Fibroblast of pulmonary artery (primary cell): ENCODE data around the gene BABAM2.
A peak's percentile ranks its signal among the peaks of the same experiment; 100 is the strongest.
"Not testable (repeated sequence)": the region's sequence is repeated elsewhere in the genome, so short reads cannot be mapped to it uniquely, and the experiment has no call there.

Experiments
- DNase-seq: peaks from one replicate; pipeline ENCODE4 v3.0.0-alpha.2; 2010; ENCODE audit warnings: low read depth
- H3K4me3 ChIP-seq: replicated peaks from 2 replicates; pipeline ENCODE4 v1.5.1; 2011; ENCODE audit warnings: low read depth, mild to moderate bottlenecking, control low read depth, low read length, moderate library complexity
- TF ChIP-seq, protein P1 (sequence below): IDR thresholded peaks from 2 replicates; pipeline ENCODE4 v1.5.1; 2011; ENCODE audit warnings: mild to moderate bottlenecking, control low read depth, low read length, inconsistent platforms; ENCODE audit errors: missing control alignments

Gene BABAM2

DNA sequence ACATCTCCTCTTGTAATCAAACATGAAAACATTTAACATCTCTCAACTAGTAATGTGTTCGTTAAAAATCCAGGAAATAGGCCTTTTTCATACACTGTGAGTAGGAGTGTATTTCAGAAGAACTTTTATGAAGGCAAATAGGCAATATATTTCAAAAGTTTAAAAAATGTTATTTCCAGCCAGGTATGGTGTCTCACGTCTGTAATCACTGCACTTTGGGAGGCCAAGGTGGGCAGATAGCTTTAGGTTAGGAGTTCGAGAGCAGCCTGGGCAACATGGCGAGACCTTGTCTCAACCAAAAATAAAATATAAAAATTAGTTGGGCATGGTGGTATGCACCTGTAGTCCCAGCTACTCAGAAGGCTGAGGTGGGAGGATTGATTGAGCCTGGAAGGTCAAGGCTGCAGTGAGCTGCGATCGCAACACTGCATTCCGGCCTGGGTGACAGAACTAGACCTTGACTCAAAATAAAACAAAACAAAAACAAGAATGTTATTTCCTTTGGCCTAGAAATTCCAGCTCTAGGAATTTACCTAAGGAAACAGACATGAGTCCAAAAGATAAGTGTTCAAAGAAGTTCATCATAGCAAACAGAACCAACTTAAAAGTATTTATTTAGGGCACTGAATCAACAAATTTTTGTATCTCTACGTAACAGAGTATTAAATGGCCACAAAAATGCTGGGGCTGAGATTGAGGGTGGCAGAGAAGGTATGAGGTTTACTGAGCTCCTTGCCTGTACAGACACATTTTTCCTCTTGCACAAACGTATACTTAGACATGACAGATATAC is 15.2 kb upstream of the BABAM2 start:
- DNase-seq, result no peak
- TF ChIP-seq, protein P1, sequence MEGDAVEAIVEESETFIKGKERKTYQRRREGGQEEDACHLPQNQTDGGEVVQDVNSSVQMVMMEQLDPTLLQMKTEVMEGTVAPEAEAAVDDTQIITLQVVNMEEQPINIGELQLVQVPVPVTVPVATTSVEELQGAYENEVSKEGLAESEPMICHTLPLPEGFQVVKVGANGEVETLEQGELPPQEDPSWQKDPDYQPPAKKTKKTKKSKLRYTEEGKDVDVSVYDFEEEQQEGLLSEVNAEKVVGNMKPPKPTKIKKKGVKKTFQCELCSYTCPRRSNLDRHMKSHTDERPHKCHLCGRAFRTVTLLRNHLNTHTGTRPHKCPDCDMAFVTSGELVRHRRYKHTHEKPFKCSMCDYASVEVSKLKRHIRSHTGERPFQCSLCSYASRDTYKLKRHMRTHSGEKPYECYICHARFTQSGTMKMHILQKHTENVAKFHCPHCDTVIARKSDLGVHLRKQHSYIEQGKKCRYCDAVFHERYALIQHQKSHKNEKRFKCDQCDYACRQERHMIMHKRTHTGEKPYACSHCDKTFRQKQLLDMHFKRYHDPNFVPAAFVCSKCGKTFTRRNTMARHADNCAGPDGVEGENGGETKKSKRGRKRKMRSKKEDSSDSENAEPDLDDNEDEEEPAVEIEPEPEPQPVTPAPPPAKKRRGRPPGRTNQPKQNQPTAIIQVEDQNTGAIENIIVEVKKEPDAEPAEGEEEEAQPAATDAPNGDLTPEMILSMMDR, result no peak
- H3K4me3 ChIP-seq, result no peak overlapping the region

- no peak for DNase-seq
- TF ChIP-seq, protein P1, result no peak
Observed at GRCh38 chr2:27878825-27879224, 11.7 kb upstream of the BABAM2 start.

DNA sequence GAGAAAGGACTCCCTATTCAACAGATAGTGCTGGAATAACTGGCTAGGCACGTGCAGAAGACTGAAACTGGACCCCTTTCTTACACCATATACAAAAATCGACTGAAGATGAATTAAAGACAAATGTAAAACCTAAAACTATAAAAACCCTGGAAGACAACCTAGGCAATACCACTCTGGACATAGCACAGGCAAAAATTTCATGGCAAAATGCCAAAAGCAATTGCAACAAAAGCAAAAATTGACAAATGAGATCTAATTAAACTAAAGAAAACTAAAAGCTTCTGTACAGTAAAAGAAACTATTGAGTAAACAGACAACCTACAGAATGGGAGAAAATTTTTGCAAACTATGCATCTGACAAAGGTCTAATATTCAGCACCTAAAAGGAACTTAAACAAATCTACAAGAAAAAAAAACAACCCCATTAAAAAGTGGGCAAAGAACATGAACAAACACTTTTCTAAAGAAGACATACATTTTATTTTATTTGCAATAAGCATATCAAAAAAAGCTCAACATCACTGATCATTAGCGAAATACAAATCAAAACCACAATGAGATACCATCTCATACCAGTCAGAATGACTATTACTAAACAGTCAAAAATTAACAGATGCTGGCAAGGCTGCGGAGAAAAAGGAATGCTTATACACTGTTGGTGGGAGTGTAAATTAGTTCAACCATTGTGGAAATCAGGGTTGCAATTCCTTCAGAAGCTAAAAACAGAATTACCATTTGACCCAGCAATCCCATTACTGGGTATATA is 8.5 kb upstream of the BABAM2 start:
- not testable (repeated sequence) for H3K4me3 ChIP-seq, DNase-seq

More at GRCh38 chr2:27878825-27879224, 11.7 kb upstream of the BABAM2 start:
- H3K4me3 ChIP-seq, result no peak overlapping the region

GRCh38 chr2:27882584-27882922 is 8.0 kb upstream of the BABAM2 start:
- not testable (repeated sequence) for H3K4me3 ChIP-seq, DNase-seq

DNA sequence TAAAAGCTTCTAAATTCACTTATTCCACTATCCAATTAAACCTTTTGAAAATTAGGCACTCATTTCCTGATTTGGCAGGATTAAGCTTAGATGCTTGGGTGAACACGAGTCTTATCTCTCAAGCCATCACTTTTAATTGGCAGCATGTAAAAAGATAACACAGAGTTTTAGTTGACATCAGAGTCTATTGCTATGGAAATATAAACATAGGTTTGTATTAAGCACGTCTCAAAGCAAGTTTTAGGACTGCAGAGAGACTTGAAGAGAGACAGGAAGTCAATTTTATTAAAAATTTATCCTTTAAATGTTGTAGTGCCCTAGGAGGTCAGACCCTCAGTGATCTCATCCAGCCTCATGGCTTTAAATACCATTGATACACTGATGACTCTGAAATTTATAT is 5.9 kb upstream of the BABAM2 start:
- no peak for DNase-seq
- no peak overlapping the region for H3K4me3 ChIP-seq
- TF ChIP-seq, protein P1, result no peak

- TF ChIP-seq, protein P1, result no peak
- peak; percentile 17 for DNase-seq
- H3K4me3 ChIP-seq, result no peak overlapping the region
Observed at GRCh38 chr2:27885234-27885633, 5.3 kb upstream of the BABAM2 start.

DNA sequence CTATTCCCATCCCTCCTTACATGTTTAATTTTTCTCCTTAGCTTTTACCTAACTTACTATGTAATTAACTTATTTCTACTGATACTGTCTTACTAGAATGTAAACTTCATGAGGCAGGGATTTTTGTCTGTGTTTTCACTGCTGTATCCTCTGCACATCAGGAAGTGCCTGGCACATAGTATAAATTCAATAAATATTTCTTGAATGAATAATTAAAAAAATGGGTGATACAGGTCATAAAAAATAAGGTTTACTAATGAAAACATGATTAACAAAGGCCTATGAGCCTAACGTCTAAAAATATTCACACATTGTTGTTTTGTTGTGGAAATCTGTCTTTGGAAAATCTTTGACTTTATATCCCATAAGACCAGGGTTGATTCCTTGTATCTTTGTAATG is 4.9 kb upstream of the BABAM2 start:
- no peak overlapping the region for H3K4me3 ChIP-seq
- TF ChIP-seq, protein P1, result no peak
- DNase-seq, result peak; percentile 29

GRCh38 chr2:27886322-27886721 is 4.2 kb upstream of the BABAM2 start:
- H3K4me3 ChIP-seq, result no peak overlapping the region
- TF ChIP-seq, protein P1, result no peak
- no peak for DNase-seq
